ENCODE data around the gene IFT43. TPM values are rescaled to one million over a fixed set of nuclear protein-coding genes. Genes with fewer than 3 reads are reported as not detected.

IFT43 gene
- total RNA-seq, 1 experiment from 2014 or later = 34.9 TPM

GRCh38 chr14:76055330-76055729 is 69.8 kb downstream of the IFT43 start:
- H3K36me3 Mint-ChIP-seq (ENCODE audit: insufficient read depth, unreplicated experiment) = no peaks in the 10 kb centered on the region
- no TSS peak for BruUV-seq (replicated peaks)
- TF ChIP-seq, protein P1, sequence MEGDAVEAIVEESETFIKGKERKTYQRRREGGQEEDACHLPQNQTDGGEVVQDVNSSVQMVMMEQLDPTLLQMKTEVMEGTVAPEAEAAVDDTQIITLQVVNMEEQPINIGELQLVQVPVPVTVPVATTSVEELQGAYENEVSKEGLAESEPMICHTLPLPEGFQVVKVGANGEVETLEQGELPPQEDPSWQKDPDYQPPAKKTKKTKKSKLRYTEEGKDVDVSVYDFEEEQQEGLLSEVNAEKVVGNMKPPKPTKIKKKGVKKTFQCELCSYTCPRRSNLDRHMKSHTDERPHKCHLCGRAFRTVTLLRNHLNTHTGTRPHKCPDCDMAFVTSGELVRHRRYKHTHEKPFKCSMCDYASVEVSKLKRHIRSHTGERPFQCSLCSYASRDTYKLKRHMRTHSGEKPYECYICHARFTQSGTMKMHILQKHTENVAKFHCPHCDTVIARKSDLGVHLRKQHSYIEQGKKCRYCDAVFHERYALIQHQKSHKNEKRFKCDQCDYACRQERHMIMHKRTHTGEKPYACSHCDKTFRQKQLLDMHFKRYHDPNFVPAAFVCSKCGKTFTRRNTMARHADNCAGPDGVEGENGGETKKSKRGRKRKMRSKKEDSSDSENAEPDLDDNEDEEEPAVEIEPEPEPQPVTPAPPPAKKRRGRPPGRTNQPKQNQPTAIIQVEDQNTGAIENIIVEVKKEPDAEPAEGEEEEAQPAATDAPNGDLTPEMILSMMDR (IDR thresholded peaks at IDR 0.05; ENCODE audit: unreplicated experiment) = no peak
- H3K4me3 Mint-ChIP-seq (ENCODE audit: unreplicated experiment) = no peak overlapping the region
- no peak for DNase-seq (ENCODE audit: unreplicated experiment)
- ChIA-PET POLR2A (no interaction called here), CTCF (interaction anchor here (0.7 to 12.5 kb wide), 4 partner anchors 14 to 591 kb away, joined by 4 to 165 read pairs (median 76); no protein-coding TSS in a partner anchor)
- H3K4me1 Mint-ChIP-seq (ENCODE audit: insufficient read depth, unreplicated experiment) = no peaks in the 10 kb centered on the region
- H3K27me3 Mint-ChIP-seq (ENCODE audit: insufficient read depth, unreplicated experiment) = no peaks in the 10 kb centered on the region
- intact Hi-C loops (cut with micrococcal nuclease) = no loop called here
- no peaks in the 10 kb centered on the region for H3K9me3 Mint-ChIP-seq (ENCODE audit: unreplicated experiment)
- no peak overlapping the region for H3K27ac Mint-ChIP-seq (ENCODE audit: low read depth, unreplicated experiment)

DNA sequence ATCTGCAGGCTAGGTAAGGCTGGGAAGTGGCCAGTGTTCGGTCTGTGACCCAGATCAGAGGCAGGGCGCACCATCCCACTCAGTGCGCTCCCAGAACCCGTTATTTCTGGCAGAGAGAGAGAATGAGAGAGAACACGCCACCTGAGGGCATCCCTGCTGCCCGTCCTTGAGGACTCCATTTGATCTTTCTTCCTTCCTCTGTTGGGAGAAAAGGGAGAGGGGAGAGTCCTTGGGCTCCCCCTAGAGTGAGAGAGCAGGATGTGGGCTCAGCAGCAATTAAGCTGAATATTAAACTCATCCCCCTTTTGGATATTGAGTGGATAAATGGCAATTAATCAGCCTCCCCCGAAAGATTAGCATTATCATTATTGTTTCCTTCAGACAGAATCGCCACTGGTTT is 70.6 kb downstream of the IFT43 start:
- intact Hi-C loops (cut with micrococcal nuclease) = no loop called here
- TF ChIP-seq, protein P1 (IDR thresholded peaks at IDR 0.05; ENCODE audit: unreplicated experiment) = peak; percentile 23
- Mint-ChIP-seq H3K27ac (ENCODE audit: low read depth, unreplicated experiment) (no peak overlapping the region), H3K4me3 (ENCODE audit: unreplicated experiment) (no peak overlapping the region), H3K27me3 (ENCODE audit: insufficient read depth, unreplicated experiment) (no peaks in the 10 kb centered on the region), H3K9me3 (ENCODE audit: unreplicated experiment) (no peaks in the 10 kb centered on the region), H3K4me1 (ENCODE audit: insufficient read depth, unreplicated experiment) (no peaks in the 10 kb centered on the region), H3K36me3 (ENCODE audit: insufficient read depth, unreplicated experiment) (peaks cover 5% of the 10 kb centered on the region)
- ChIA-PET CTCF (interaction anchor here (0.6 to 12.5 kb wide), 6 partner anchors 13 to 598 kb away, joined by 3 to 165 read pairs (median 4); no protein-coding TSS in a partner anchor), POLR2A (no interaction called here)
- DNase-seq (ENCODE audit: unreplicated experiment) = peak; percentile 25
- no TSS peak for BruUV-seq (replicated peaks)

GRCh38 chr14:76057914-76058313 is 72.4 kb downstream of the IFT43 start:
- Mint-ChIP-seq H3K4me1 (ENCODE audit: insufficient read depth, unreplicated experiment) (no peaks in the 10 kb centered on the region), H3K36me3 (ENCODE audit: insufficient read depth, unreplicated experiment) (peaks cover 16% of the 10 kb centered on the region), H3K9me3 (ENCODE audit: unreplicated experiment) (no peaks in the 10 kb centered on the region), H3K27me3 (ENCODE audit: insufficient read depth, unreplicated experiment) (no peaks in the 10 kb centered on the region), H3K27ac (ENCODE audit: low read depth, unreplicated experiment) (no peak overlapping the region), H3K4me3 (ENCODE audit: unreplicated experiment) (no peak overlapping the region)
- intact Hi-C loops (cut with micrococcal nuclease) = no loop called here
- no TSS peak for BruUV-seq (replicated peaks)
- TF ChIP-seq, protein P1 (IDR thresholded peaks at IDR 0.05; ENCODE audit: unreplicated experiment) = no peak
- ChIA-PET POLR2A (no interaction called here), CTCF (interaction anchor here (0.8 kb wide), 1 partner anchor 329 kb away, joined by 3 read pairs; no protein-coding TSS in a partner anchor)
- no peak for DNase-seq (ENCODE audit: unreplicated experiment)

DNA sequence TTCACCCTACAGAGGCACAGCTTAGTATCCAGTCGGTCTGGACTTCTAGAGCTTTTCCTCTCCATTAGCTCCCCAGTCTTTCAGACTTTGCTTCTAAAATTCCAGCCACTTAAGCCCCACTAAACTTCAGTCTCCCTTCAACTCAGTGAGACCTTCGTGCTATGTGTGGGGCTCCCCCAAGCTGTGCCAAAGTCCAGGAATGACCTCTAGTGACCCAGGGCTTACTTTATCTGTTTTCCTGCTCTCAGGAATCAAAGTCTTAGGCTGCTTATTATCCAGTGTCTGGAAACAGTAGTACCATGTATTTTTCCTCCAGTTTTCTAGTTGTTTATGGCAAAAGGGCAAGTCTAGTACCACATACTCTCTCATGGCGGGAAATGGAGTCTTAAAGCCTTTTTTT is 77.8 kb downstream of the IFT43 start:
- H3K4me1 Mint-ChIP-seq (ENCODE audit: insufficient read depth, unreplicated experiment) = no peaks in the 10 kb centered on the region
- H3K4me3 Mint-ChIP-seq (ENCODE audit: unreplicated experiment) = no peak overlapping the region
- no peaks in the 10 kb centered on the region for H3K27me3 Mint-ChIP-seq (ENCODE audit: insufficient read depth, unreplicated experiment)
- intact Hi-C loops (cut with micrococcal nuclease) = no loop called here
- peaks cover 10% of the 10 kb centered on the region for H3K9me3 Mint-ChIP-seq (ENCODE audit: unreplicated experiment)
- ChIA-PET POLR2A (no interaction called here), CTCF (interaction anchor here (0.6 to 1.5 kb wide), 5 partner anchors 13 to 1675 kb away, joined by 3 to 17 read pairs (median 4); no protein-coding TSS in a partner anchor)
- no TSS peak for BruUV-seq (replicated peaks)
- TF ChIP-seq, protein P1 (IDR thresholded peaks at IDR 0.05; ENCODE audit: unreplicated experiment) = no peak
- H3K36me3 Mint-ChIP-seq (ENCODE audit: insufficient read depth, unreplicated experiment) = peaks cover 31% of the 10 kb centered on the region
- no peak overlapping the region for H3K27ac Mint-ChIP-seq (ENCODE audit: low read depth, unreplicated experiment)
- no peak for DNase-seq (ENCODE audit: unreplicated experiment)
